ENCODE data around the gene DACH1. TPM values are rescaled to one million over a fixed set of nuclear protein-coding genes. Genes with fewer than 3 reads are reported as not detected.

DACH1 gene
- total and polyA plus RNA-seq, 2 donors (not counting 1 experiment from before 2014, with no cell fraction given), result 0.02 to 0.33 TPM

DNA sequence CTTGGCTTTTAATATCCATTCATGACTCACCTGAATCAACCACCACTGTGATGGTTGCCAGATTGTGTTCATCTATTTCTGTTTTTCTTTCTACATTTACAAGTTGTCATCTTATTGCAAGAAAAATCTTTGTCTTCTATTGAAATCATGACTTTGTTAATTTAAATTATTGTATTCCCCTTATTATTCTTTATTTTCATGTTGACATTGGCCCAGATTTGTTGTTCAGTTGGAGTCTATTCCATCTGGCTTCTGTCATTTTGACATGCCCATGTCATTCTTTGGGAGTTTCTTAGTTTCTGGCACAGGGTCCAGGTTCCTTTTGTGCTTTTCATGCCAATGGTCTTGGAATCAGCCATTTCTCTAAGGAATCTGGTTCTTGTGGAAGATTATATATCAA is 19.9 kb upstream of the DACH1 start:
- Histone ChIP-seq H3K79me2 (ENCODE audit: control insufficient read depth, insufficient read depth, low read length) (no peaks in the 10 kb centered on the region), H2AFZ (ENCODE audit: low read length) (no peak overlapping the region), H4K20me1 (ENCODE audit: control insufficient read depth, extremely low read depth, insufficient read depth, low read length) (no peaks in the 10 kb centered on the region), H3K9me3 (ENCODE audit: control insufficient read depth, insufficient read depth, low read depth, low read length) (no peaks in the 10 kb centered on the region), H3K4me1 (ENCODE audit: control insufficient read depth, extremely low read depth, insufficient read depth, low read length) (no peaks in the 10 kb centered on the region), H3K9ac (ENCODE audit: insufficient read depth, low read length) (no peak overlapping the region), H3K27ac (ENCODE audit: insufficient read depth, low read length) (no peak overlapping the region), H3K4me3 (replicated peaks in 1 of 4; ENCODE audit: control extremely low read depth in 1 of 4, insufficient read depth in 1 of 4, low read depth in 3 of 4, low read length in 4 of 4) (no peak overlapping the region), H3K27me3 (ENCODE audit: control insufficient read depth, insufficient read depth, low read length) (no peaks in the 10 kb centered on the region), H3K4me2 (ENCODE audit: extremely low read depth, insufficient read depth, low read length) (no peak overlapping the region), H3K36me3 (ENCODE audit: control insufficient read depth, insufficient read depth, low read length) (no peaks in the 10 kb centered on the region)
- no peak for DNase-seq (ENCODE audit: low read depth in 2 of 2)
- TF ChIP-seq EZH2 (IDR thresholded peaks at IDR 0.05; ENCODE audit: low read length, missing control alignments) (no peak), CTCF (conservative IDR thresholded peaks at IDR 0.05 in 1 of 2, IDR thresholded peaks at IDR 0.05 in 1 of 2; ENCODE audit: low read depth in 1 of 2, low read length in 2 of 2) (no peak)

GRCh38 chr13:71882120-71882519 is 15.1 kb upstream of the DACH1 start:
- Histone ChIP-seq H4K20me1 (ENCODE audit: control insufficient read depth, extremely low read depth, insufficient read depth, low read length) (no peaks in the 10 kb centered on the region), H3K27ac (ENCODE audit: insufficient read depth, low read length) (no peak overlapping the region), H3K4me3 (replicated peaks in 1 of 4; ENCODE audit: control extremely low read depth in 1 of 4, insufficient read depth in 1 of 4, low read depth in 3 of 4, low read length in 4 of 4) (no peak overlapping the region), H3K4me1 (ENCODE audit: control insufficient read depth, extremely low read depth, insufficient read depth, low read length) (no peaks in the 10 kb centered on the region), H3K4me2 (ENCODE audit: extremely low read depth, insufficient read depth, low read length) (no peak overlapping the region), H3K27me3 (ENCODE audit: control insufficient read depth, insufficient read depth, low read length) (no peaks in the 10 kb centered on the region), H3K36me3 (ENCODE audit: control insufficient read depth, insufficient read depth, low read length) (no peaks in the 10 kb centered on the region), H3K79me2 (ENCODE audit: control insufficient read depth, insufficient read depth, low read length) (no peaks in the 10 kb centered on the region), H3K9me3 (ENCODE audit: control insufficient read depth, insufficient read depth, low read depth, low read length) (no peaks in the 10 kb centered on the region), H3K9ac (ENCODE audit: insufficient read depth, low read length) (no peak overlapping the region), H2AFZ (ENCODE audit: low read length) (no peak overlapping the region)
- no peak for TF ChIP-seq EZH2 (IDR thresholded peaks at IDR 0.05; ENCODE audit: low read length, missing control alignments)
- TF ChIP-seq CTCF (conservative IDR thresholded peaks at IDR 0.05 in 1 of 2, IDR thresholded peaks at IDR 0.05 in 1 of 2; ENCODE audit: low read depth in 1 of 2, low read length in 2 of 2), result no peak
- no peak for DNase-seq (ENCODE audit: low read depth in 2 of 2)

DNA sequence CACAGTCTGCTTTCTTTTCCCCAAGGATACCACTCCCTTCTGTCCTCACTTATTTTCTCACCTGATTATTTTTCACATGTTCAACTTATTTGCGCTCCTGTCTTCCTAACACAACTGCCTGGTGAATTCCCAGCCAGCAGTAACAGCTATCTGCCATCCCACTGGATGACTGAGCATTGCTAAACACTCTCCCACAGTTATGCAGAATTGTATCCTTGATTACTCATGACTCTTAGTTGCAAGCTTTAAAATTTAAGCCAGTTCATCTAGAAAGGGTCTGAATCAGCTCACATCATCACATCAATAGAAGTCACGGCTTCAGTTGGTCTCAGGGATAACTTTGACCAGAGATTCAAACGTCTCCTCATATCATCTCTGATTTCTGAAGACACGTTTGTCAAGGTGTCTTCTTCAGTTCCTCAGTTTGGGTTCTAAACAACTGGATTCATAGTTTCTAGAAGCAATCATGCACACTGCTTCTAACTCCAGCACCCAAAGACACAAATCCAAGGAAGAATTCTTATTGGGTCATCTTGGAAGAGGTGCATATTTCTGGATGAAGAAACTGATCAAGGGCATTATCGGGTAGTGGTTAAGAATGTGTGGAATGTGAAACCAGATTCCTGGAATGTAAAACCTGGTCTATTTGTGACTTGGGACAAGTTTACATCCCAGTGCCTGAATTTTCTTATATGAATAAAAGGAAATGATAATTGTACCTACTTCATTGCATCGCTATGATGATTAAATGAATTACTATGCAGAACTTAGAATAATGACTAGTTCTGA is 13.9 kb upstream of the DACH1 start:
- Histone ChIP-seq H3K4me1 (ENCODE audit: control insufficient read depth, extremely low read depth, insufficient read depth, low read length) (no peaks in the 10 kb centered on the region), H3K27ac (ENCODE audit: insufficient read depth, low read length) (no peak overlapping the region), H4K20me1 (ENCODE audit: control insufficient read depth, extremely low read depth, insufficient read depth, low read length) (no peaks in the 10 kb centered on the region), H3K4me3 (replicated peaks in 1 of 4; ENCODE audit: control extremely low read depth in 1 of 4, insufficient read depth in 1 of 4, low read depth in 3 of 4, low read length in 4 of 4) (no peak overlapping the region), H3K27me3 (ENCODE audit: control insufficient read depth, insufficient read depth, low read length) (no peaks in the 10 kb centered on the region), H3K79me2 (ENCODE audit: control insufficient read depth, insufficient read depth, low read length) (no peaks in the 10 kb centered on the region), H2AFZ (ENCODE audit: low read length) (no peak overlapping the region), H3K36me3 (ENCODE audit: control insufficient read depth, insufficient read depth, low read length) (no peaks in the 10 kb centered on the region), H3K9me3 (ENCODE audit: control insufficient read depth, insufficient read depth, low read depth, low read length) (no peaks in the 10 kb centered on the region), H3K4me2 (ENCODE audit: extremely low read depth, insufficient read depth, low read length) (no peak overlapping the region), H3K9ac (ENCODE audit: insufficient read depth, low read length) (no peak overlapping the region)
- peak; percentile 32 to 71 for DNase-seq (ENCODE audit: low read depth in 2 of 2)
- TF ChIP-seq CTCF (conservative IDR thresholded peaks at IDR 0.05 in 1 of 2, IDR thresholded peaks at IDR 0.05 in 1 of 2; ENCODE audit: low read depth in 1 of 2, low read length in 2 of 2) (no peak), EZH2 (IDR thresholded peaks at IDR 0.05; ENCODE audit: low read length, missing control alignments) (no peak)

Measured in fibroblast of lung (primary cell).